ENCODE results near the gene XRN2.

The XRN2 gene

GRCh38 chr20:21294755-21295154 lies 8.4 kb upstream of the XRN2 start:
- DNase-seq (ENCODE audit: low spot score): no peak

- peak; percentile 26 for DNase-seq (ENCODE audit: low spot score)
Observed at GRCh38 chr20:21301940-21302663, 1.0 kb upstream of the XRN2 start.

DNA sequence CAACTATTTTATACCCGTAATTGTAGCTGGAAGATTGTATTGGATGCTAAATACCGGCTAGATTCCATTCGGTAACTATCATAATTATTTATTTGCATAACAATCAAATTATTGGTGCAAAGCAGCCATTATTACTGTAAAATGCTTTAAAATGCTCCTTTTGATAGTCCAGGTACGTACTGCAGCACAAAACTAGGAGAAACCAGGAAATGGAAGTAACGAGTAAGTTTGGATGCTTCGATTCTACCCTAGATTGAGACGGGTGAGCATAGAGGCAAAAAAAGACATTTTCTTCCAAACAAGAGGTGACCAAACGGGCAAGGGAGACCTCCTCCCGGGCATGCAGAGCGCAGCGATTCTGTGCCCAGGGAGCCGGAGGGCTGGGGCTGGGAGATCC lies 469 bp upstream of the XRN2 start:
- no peak for DNase-seq (ENCODE audit: low spot score)

- no peak for DNase-seq (ENCODE audit: low spot score)
Observed at GRCh38 chr20:21303872-21304586, 898 bp downstream of the XRN2 start.

DNA sequence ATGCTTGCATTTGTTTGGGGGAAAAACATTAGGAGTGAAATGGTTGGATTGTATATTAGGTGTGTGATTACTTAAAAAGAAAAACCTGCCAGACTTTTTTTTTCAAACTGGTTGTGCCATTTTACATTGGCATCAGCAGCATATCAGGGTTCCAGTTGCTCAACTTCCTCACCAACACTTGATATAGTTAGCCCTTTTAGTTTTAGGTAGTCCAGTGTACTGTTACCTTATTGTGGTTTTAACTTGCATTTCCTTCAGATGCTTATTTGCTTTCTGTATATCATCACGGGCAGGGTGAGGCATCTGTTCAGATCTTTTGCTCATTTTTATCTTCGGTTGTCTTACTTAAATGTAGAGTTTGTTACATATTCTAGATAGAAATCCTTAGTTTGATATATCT lies 5.2 kb downstream of the XRN2 start:
- no peak for DNase-seq (ENCODE audit: low spot score)

- DNase-seq (ENCODE audit: low spot score): no peak
Observed at GRCh38 chr20:21309678-21310467, 6.7 kb downstream of the XRN2 start.

GRCh38 chr20:21312813-21313474 lies 9.8 kb downstream of the XRN2 start:
- no peak for DNase-seq (ENCODE audit: low spot score)

GRCh38 chr20:21315138-21315537 lies 12.0 kb downstream of the XRN2 start:
- peak; percentile 75 for DNase-seq (ENCODE audit: low spot score)

GRCh38 chr20:21322083-21322710 lies 19.1 kb downstream of the XRN2 start:
- DNase-seq (ENCODE audit: low spot score): no peak

DNA sequence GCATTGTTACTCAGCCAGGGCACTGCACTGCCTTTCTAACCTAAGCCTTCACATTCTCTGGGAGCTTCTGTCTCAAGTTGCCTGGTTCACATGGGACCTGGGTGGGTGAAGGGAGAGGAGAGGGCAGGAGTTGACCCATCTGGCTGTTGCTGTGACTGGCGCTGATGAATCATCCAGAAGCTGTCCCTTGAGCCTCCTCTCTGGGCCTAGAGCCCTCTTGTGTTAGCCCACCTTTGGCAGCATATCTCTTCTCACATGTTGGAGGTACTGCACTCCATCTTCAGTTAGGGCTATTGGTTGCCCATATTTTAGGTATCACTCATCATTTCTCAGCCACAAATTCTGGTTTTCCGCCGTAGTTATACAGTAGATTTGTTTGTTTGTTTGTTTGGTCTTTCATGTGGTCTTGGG lies 19.8 kb downstream of the XRN2 start:
- DNase-seq (ENCODE audit: low spot score): no peak

DNA sequence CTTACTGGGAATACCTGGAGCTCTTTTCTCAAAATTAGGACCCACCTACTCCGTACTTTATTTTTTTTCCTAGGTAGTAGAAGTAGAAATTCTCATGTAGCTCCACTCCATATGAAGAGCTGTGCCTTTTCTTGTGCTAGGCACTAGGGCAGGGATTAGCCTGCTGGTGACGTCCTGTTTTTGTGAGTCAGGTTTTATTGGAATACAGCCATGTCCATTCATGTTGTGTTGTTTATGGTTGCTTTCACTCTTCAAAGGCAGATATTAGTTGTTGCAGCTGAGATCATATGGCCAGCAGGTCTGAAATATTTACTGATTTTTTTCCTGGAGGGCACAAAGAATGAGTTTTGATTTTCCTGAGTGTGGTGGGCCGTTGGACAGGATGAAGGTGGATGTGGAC lies 20.5 kb downstream of the XRN2 start:
- DNase-seq (ENCODE audit: low spot score): no peak

GRCh38 chr20:21324126-21324525 lies 21.0 kb downstream of the XRN2 start:
- DNase-seq (ENCODE audit: low spot score): no peak

GRCh38 chr20:21325296-21325695 lies 22.2 kb downstream of the XRN2 start:
- no peak for DNase-seq (ENCODE audit: low spot score)

- DNase-seq (ENCODE audit: low spot score): no peak
Observed at GRCh38 chr20:21326700-21327099, 23.6 kb downstream of the XRN2 start.

- no peak for DNase-seq (ENCODE audit: low spot score)
Observed at GRCh38 chr20:21336455-21337151, 33.5 kb downstream of the XRN2 start.

- no peak for DNase-seq (ENCODE audit: low spot score)
Observed at GRCh38 chr20:21338291-21338690, 35.2 kb downstream of the XRN2 start.

DNA sequence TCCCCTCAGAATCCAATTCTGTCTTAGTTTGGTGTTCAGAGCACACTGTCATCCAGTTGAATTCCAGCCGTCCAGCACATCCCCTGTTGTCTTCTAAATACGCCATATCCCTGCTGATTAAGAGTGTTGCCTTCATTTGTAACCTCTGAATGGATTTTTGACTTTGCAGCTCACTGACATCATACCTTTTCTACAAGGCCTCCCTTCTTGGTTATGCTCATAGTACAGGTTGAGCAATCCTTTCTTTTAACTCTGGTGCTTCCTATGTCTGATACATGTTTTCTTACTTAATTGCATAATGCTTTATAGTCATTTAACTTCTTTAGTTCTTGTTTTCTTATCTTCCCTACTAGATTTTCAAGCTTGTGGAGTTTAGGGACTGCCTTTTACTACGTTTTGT lies 36.4 kb downstream of the XRN2 start:
- DNase-seq (ENCODE audit: low spot score): no peak

DNA sequence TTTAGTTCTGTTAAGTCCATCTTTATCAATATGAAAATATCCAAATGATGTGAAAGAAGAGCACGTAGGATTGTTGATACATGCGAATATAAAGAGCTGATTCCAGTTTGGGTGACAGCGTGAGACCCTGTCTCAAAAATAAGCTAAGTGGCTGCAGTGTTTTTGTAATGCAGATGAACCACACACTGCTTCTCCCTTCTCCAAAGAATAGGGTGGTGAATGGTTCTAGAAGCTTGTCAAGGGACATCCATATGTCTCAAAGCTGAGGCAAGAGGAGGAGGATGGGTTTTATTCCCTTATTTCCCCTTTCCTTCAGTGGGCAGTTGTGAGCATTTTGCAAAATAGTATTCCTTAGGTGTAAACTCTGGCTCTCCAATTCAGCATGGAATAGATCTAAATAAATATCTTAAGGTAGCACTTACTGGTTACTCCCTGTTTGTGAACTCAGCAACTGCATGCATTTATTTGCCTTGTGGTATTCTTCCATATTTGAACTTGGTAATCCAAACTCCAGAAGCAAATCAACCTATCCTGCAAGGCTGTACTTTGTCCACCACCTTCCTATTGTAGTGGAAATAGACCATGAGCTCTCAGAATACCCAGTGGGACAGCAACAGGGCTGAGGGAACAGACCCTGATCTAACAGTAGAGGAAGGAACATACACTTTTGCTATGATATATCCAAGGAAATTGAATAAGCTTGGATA lies 38.0 kb downstream of the XRN2 start:
- DNase-seq (ENCODE audit: low spot score): no peak

- DNase-seq (ENCODE audit: low spot score): no peak
Observed at GRCh38 chr20:21342656-21343345, 39.7 kb downstream of the XRN2 start.

Measured in NAMALWA (cell line).